Measurements from ENCODE around the gene XXYLT1.

The XXYLT1 gene

GRCh38 chr3:195226900-195227447 is 44.0 kb downstream of the XXYLT1 start:
- no peak for DNase-seq (ENCODE audit: low read depth, low spot score)
- CTCF ChIA-PET, result interaction anchor here (0.6 to 3.4 kb wide), 15 partner anchors 8 to 559 kb away, joined by 3 to 17 read pairs (median 4); partner anchors contain the start of gene LSG1
- POLR2A ChIA-PET, result no interaction called here
- H3K4me3 ChIP-seq (ENCODE audit: low read depth, low read length), result no peak overlapping the region
- peak; percentile 51 for TF ChIP-seq CTCF (IDR thresholded peaks at IDR 0.05; ENCODE audit: insufficient read depth, low read length, missing control alignments)

GRCh38 chr3:195226445-195226844 is 44.5 kb downstream of the XXYLT1 start:
- ChIA-PET CTCF (interaction anchor here (0.6 to 3.4 kb wide), 13 partner anchors 9 to 559 kb away, joined by 3 to 17 read pairs (median 4); partner anchors contain the start of gene LSG1), POLR2A (no interaction called here)
- DNase-seq (ENCODE audit: low read depth, low spot score), result no peak
- TF ChIP-seq CTCF (IDR thresholded peaks at IDR 0.05; ENCODE audit: insufficient read depth, low read length, missing control alignments), result no peak
- no peak overlapping the region for H3K4me3 ChIP-seq (ENCODE audit: low read depth, low read length)

GRCh38 chr3:195224980-195225580 is 45.9 kb downstream of the XXYLT1 start:
- ChIA-PET CTCF (interaction anchor here (0.7 to 1.6 kb wide), 6 partner anchors 91 to 554 kb away, joined by 3 to 5 read pairs (median 4); no protein-coding TSS in a partner anchor), POLR2A (interaction anchor here (0.8 kb wide), 1 partner anchor 539 kb away, joined by 3 read pairs; no protein-coding TSS in a partner anchor)
- H3K4me3 ChIP-seq (ENCODE audit: low read depth, low read length), result no peak overlapping the region
- no peak for DNase-seq (ENCODE audit: low read depth, low spot score)
- no peak for TF ChIP-seq CTCF (IDR thresholded peaks at IDR 0.05; ENCODE audit: insufficient read depth, low read length, missing control alignments)

GRCh38 chr3:195224156-195224979 is 46.6 kb downstream of the XXYLT1 start:
- ChIA-PET POLR2A (interaction anchor here (0.8 kb wide), 1 partner anchor 538 kb away, joined by 3 read pairs; no protein-coding TSS in a partner anchor), CTCF (interaction anchor here (0.7 to 1.6 kb wide), 6 partner anchors 90 to 554 kb away, joined by 3 to 5 read pairs (median 4); no protein-coding TSS in a partner anchor)
- DNase-seq (ENCODE audit: low read depth, low spot score), result no peak
- no peak for TF ChIP-seq CTCF (IDR thresholded peaks at IDR 0.05; ENCODE audit: insufficient read depth, low read length, missing control alignments)
- H3K4me3 ChIP-seq (ENCODE audit: low read depth, low read length), result no peak overlapping the region

- no peak for DNase-seq (ENCODE audit: low read depth, low spot score)
Observed at GRCh38 chr3:195221876-195222617, 48.9 kb downstream of the XXYLT1 start.

More at GRCh38 chr3:195221876-195222617, 48.9 kb downstream of the XXYLT1 start:
- no peak for TF ChIP-seq CTCF (IDR thresholded peaks at IDR 0.05; ENCODE audit: insufficient read depth, low read length, missing control alignments)
- POLR2A ChIA-PET, result no interaction called here
- no peak overlapping the region for H3K4me3 ChIP-seq (ENCODE audit: low read depth, low read length)
- CTCF ChIA-PET, result interaction anchor here (0.9 to 2.1 kb wide), 3 partner anchors 49 to 539 kb away, joined by 4 to 7 read pairs (median 5); partner anchors contain the start of gene XXYLT1

Measured in AG04449 (cell line).